Activated gamma-delta T cell treated with Interleukin-2 at 50 U/mL for 16 hours (primary cell): ENCODE data around the gene CNP.

ENCODE experiments used
- DNase-seq: peaks from one replicate; pipeline ENCODE4 v3.0.0-alpha.2; 2020

Gene CNP

DNA sequence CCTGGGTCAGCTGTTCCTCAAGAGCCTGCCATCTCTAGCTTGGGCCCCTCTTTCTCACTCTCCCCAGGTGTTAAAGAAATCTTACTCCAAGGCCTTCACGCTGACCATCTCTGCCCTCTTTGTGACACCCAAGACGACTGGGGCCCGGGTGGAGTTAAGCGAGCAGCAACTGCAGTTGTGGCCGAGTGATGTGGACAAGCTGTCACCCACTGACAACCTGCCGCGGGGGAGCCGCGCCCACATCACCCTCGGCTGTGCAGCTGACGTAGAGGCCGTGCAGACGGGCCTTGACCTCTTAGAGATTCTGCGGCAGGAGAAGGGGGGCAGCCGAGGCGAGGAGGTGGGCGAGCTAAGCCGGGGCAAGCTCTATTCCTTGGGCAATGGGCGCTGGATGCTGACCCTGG, 6.8 kb downstream of the CNP start:
- DNase-seq = no peak

DNA sequence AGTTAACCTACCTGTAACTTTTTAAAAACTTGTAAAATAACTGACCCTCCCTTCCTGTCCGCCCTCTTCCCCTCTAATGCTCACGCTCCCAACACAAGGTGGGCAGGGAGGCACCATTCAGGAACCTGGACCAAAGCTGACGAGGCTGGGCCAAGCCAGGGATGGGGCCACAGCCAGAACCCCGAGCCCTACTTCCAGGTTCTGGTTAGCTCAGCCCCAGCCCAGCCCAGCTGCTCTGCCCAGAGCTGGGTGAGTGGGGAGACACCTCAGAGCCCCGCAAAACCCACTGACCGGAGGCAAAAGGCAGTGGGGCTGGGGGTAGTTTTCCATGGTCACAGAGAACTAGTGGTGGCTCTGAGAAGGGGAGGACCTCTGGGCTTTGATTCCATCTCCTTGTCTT, 7.4 kb downstream of the CNP start:
- DNase-seq = no peak

DNA sequence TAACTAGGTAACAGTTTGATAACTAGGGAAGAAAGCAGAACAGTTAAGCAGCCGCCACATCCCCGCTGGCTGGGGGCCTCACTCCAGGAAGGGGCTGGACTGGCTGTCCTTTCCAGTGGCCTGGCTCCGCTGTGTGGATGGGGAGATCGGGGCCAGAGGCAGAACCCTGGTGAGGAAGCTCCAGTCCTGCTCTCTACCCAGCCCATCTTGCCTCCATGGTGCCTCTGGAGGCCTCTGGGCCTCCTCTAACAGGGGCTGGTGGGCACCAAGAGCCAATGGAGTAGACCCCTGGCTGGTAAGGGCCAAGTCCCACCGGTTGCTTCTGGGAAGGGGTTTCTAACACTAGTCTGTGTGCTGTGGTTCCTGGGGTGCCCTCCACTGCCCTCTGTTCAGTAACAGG, 8.1 kb downstream of the CNP start:
- no peak for DNase-seq

GRCh38 chr17:41975099-41976083, 8.8 kb downstream of the CNP start:
- DNase-seq = no peak

DNA sequence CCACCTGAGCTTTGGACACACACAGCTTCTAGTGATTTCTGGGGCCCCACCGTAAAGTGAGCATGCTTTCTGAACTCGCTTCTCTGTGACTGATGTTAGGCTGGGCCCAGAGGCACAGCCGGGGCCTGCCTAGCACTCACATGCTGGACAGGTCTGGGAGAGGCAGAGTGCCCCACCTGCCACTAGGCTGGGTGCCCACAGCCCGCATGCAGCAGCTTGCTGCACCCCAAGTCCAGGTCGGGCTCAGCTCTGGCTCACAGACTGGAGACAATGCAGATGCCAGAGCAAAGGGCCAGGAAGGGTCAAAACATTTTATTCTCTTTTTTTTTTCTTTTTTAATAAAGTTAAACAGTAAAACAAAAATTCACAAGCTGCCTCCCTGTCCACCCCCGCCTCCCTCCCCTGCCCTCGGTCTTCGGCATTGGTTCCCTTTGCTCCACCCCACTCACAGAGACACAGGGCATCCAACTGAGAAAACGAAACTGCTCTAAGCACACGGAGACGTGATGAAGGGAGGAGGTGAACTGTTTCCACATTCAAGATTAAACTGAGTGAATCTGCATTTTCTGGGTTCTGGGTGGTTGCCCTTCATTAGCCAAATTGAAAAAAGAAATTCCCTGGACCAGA, 9.7 kb downstream of the CNP start:
- DNase-seq = no peak

- DNase-seq = no peak
Measured at GRCh38 chr17:41977991-41978390, 11.4 kb downstream of the CNP start.

- DNase-seq = no peak
Measured at GRCh38 chr17:41982026-41982760, 15.6 kb downstream of the CNP start.

DNA sequence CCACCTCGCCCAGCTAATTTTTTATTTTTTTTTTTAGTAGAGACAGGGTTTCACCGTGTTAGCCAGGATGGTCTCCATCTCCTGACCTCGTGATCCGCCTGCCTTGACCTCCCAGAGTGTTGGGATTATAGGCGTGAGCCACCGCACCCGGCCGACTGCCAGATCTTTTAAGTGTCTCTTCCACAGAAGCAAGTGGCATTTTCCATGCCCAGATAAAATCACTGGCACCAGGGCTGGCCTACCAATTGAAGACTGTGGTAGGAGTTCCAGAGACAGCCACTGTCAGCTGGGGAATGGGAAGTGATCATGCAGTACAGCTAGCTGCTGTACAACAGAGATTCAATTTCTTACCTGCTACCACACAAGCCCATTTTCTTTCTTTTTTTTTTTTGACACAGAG, 17.9 kb downstream of the CNP start:
- no peak for DNase-seq

DNA sequence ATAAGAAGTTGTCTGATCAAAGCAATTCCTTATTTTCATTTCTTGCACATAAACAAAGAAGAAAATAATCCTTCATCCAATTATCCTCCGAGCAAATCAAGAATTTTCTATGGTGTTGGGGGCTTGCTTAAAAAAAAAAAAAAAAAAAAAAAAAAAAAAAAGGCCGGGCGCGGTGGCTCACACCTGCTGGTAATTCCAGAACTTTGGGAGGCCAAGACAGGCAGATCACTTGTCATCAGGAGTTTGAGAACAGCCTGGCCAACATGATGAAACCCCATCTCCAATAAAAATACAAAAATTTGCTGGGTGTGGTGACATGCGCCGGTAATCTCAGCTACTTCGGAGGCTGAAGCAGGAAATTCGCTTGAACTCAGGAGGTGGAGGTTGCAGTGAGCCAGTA, 19.3 kb downstream of the CNP start:
- DNase-seq = no peak

- DNase-seq = no peak
Measured at GRCh38 chr17:41986634-41987033, 20.0 kb downstream of the CNP start.

- DNase-seq = no peak
Measured at GRCh38 chr17:41987642-41988041, 21.0 kb downstream of the CNP start.

GRCh38 chr17:41988418-41988817, 21.8 kb downstream of the CNP start:
- no peak for DNase-seq

- DNase-seq = no peak
Measured at GRCh38 chr17:41989702-41990419, 23.3 kb downstream of the CNP start.

GRCh38 chr17:41992576-41992975, 26.0 kb downstream of the CNP start:
- no peak for DNase-seq

- no peak for DNase-seq
Measured at GRCh38 chr17:41996855-41997164, 30.2 kb downstream of the CNP start.

- no peak for DNase-seq
Measured at GRCh38 chr17:41998497-41998896, 31.9 kb downstream of the CNP start.

DNA sequence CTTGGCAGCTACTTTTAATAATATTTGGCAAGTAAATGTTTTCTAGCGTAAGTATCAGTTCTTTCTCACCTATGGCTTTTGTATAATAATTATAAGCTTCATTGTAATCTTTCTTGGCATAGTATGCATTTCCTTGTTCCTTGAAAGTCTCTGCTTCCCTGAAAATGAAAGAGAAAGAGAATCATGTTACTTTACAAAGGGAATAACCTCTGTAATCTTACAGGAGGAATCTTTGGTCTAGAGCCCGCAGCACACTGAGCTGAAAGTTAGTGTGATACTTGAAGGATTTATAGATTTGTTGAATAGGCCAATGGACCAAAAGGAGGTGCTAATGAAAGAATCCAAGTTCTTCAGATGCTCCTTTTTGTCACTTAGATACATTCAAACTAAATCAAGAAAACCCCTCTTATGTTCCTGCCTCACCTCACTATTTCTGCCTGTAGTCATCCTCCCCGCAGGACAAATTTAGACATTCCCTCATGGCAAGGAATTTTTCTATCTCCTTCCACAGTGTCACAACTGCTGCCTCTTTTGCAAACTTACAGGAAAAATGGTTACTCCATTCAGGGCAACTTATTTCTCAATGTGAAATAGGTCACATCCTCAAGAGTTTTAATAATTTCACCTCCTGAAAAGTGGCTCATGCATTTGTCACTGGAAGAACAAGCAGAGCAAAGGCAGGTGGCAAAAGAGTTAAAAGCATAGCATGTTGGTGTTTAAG, 34.0 kb downstream of the CNP start:
- DNase-seq = no peak

DNA sequence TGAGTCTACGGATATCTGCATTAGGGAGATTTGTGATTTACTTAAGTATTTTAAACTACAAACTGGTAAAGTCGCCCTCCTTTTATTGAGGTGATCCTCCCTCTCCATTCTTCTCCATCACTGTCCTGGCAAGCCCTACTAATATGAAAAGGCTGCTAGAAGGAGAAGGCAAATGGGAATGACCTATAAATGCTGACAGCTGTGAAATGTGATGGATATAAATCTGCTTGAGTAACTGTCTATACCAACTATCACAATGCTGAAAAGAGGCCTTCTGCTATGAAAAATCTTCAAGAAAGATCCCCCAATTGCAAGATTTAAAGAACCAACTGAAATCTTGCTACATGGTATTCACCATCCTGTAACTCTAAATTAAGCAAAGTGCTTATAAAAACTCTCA, 35.1 kb downstream of the CNP start:
- no peak for DNase-seq

DNA sequence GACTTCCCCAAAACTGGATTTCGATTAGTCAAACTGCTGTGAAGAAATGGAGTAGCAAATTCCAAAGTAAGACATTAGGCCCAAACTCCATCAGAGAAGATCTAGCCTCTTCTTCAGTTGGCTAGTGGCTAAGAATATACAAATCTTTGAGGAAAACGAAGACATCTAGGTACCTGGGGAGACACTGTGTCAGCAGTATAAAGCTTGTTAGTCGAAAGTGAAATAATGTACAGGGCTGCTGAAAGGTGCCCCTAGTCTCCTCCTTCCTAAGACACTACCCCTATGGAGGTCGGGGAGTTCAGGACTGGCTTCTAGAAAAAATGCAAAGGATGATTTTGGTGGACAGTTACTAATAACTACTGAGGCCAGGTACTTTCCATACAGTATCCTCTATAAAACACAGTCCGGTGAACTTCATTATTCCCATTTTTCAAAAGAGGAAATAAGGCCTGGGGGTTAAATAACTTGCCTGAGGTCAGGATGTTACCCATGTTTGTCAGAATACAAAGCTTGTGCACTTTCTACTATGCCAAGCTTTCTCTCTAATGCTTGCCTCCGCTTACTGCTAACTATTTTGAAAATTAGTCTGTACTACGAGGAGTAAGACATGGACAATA, 35.7 kb downstream of the CNP start:
- no peak for DNase-seq

DNA sequence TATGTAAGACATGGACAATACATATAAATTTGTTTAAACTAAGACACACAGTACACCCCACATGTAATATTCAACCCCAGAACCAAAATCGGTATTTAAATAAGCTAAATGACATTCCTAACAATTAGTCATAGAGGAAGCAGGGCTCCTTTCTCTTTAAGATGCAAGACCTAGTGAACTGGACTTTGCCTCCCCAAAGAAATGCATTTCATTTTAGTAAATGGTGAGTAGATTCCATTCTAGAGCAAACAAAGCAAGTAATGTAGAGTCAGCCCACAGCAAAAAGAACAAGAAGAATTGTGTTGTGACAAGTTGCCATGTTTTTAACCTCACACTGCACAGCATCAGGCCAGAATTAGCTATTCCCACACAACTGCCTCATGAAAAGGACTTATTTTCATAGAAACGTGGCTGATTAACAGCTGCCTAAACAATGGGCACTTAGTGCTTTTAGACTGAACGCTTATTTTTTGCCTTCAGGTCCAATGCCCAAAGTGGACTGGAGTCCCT, 36.3 kb downstream of the CNP start:
- DNase-seq = no peak

DNA sequence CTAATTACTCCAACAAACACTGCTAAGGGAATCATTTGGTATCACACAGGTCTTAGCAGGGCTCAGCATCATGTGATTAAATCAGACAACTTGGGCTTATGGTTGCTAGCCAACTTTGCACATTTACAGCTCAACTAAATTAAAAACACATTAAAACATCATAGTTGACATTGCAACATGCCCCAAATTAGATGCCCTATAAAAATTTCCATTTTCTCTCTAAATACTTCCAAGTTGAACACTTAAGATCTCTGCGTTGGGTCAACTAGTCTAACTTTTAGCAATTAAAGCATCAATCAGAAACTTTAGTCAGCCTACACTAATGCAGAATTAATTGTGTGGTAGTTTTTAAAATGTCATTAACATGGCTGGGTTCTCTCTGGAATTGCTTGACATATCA, 38.6 kb downstream of the CNP start:
- no peak for DNase-seq

- DNase-seq = no peak
Measured at GRCh38 chr17:42009170-42009569, 42.6 kb downstream of the CNP start.
